NCI-H345 (cell line): ENCODE results near the gene CYFIP2.
"Not testable (repeated sequence)": the region's sequence is repeated elsewhere in the genome, so short reads cannot be mapped to it uniquely, and the experiment has no call there.

Experiments
- DNase-seq: peaks from one replicate; lab custom pipeline; 2025; lab: John Stamatoyannopoulos, UW

Gene CYFIP2

DNA sequence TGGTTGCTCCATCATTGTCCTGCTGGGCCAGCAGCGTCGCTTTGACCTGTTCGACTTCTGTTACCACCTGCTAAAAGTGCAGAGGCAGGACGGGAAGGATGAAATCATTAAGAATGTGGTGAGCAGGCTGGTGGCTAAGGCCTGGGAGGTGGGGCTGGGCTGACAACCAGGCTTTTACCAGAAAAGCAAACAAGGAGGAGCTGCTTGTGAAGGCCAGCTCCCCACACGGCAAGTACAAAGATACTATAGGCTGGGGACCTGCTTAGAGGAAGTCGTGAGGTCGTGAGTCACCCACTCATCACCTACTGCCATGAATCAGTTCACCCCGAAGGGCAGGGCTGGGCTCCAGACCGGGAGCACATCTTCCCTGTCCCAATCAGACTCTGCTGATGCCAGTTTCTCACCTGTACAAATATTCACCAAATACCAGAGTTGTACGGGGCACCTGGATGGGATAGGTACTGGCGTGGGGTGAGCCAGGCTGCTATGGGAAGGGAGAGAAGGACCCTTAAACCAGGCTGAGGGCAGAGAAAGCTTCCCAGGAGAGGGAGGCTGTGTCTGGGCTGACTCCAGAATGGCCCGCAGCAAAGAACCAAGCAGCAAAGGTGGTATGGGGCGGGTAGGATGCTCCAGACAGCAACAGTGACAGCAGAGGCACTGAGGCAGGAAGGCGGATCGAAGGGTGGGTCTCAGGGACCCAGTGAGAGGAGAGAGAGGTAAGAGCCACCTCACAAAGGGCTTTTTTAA, 124.8 kb downstream of the CYFIP2 start:
- no peak for DNase-seq

DNA sequence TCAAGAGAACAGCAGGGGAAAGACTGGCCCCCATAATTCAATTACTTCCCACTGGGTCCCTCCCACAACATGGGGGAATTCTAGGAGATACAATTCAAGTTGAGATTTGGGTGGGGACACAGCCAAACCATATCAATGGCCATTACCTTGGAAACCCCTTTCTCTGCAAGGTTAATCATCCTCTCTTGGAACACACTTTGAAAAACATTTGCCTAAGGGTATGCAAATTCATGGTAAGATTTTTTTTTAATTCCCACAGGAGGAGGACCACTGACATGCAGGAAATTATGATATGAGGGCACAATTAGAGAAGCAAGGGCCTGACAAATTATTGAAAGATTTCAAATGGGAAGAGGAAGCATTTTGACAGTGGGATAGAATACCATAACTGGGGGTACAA, 132.4 kb downstream of the CYFIP2 start:
- DNase-seq = no peak

DNA sequence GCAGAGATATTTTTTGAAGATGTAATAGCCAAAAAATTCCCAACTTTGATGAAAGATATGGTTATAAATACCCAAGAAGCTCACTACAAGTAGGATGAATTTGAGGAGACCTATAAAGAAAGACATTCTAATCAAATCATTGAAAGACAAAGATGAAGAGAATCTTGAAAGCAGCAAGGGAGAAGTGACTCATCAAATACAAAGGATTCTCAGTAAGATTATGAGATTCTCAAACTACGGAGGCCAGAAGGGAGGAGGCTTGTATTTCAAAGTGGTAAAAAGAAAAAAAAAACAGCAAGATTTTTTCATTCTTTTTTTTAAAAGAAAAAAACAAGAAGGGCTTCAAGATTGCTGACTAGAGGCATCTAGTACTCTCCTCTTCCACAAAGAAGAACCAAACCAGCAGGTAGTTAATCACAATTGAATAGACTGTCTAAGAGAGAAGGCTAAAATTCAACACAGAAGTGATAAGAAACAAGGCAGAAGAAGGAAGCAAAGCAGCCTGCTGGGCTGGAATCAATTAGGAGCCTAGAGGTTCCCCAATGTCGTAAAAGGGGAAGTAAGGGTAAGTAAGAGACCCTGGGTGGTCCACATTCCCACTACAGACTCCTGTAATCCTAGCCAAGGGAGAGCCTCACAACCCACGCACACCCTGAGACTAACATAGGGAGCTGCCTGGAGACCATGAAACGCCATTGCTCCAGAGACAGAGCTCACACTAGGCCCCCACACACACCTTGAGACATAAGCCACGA, 135.0 kb downstream of the CYFIP2 start:
- no peak for DNase-seq

DNA sequence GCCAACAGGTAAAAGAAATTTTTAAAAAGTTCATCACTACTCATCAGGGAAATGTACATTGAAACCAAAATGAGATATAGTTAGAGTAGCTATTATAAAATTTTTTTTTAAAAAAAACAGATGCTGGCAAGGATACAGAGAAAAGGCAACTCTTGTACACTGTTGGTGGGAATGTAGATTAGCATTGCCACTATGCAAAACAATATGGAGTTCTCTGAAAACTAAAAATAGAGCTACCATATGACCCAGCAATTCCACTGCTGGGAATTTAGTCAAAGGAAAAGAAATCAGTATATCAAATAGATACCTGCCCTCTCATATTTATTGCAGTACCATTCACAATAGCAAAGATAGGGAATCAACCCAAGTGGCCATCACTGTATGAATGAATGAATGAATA, 149.9 kb downstream of the CYFIP2 start:
- no peak for DNase-seq

DNA sequence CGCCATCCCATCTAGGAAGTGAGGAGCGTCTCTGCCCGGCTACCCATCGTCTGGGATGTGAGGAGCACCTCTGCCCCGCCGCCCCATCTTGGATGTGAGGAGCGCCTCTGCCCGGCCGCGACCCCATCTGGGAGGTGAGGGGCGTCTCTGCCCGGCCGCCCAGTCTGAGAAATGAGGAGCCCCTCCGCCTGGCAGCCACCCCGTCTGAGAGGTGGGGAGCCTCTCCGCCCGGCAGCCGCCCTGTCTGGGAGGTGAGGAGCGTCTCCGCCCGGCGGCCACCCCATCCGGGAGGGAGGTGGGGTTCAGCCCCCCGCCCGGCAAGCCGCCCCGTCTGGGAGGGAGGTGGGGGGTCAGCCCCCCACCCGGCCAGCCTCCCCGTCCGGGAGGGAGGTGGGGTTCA, 153.6 kb downstream of the CYFIP2 start:
- DNase-seq = not testable (repeated sequence)

DNA sequence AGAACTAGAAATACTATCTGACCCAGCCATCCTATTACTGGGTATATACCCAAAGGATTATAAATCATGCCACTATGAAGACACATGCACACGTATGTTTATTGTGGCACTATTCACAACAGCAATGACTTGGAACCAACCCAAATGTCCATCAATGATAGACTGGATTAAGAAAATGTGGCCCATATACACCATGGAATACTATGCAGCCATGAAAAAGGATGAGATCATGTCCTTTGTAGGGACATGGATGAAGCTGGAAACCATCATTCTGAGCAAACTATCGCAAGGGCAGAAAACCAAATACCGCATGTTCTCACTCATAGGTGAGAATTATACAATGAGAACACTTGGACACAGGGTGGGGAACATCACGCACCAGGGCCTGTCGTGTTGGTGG, 164.0 kb downstream of the CYFIP2 start:
- DNase-seq = not testable (repeated sequence)

DNA sequence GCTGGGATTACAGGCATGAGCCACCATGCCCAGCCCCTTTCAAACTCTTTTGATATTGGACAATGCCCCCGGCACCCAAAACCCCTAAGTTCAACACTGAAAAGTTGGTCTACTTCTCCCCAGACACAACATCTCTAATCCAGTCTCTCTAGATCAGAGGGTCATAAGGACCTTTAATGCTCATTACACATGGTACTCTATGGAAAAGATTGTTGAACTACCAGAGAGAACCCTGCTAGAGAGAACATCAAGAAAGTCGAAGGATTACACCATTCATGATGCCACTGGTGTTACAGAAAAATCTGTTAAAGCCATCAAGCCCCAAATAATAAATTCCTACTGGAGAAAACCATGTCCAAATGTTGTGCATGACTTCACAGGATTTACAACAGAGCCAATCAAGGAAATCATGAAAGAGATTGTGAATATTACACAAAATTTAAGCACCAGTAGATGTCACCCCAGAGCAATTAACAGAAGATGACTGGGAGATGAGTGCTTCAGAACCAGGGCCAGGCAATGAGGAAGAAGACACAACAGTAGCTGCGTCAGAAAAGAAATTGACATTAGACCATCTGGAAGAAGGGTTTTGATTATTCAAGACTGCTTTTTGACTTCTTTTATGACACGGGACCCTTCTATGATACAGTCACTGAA, 165.7 kb downstream of the CYFIP2 start:
- DNase-seq = peak; percentile 38

DNA sequence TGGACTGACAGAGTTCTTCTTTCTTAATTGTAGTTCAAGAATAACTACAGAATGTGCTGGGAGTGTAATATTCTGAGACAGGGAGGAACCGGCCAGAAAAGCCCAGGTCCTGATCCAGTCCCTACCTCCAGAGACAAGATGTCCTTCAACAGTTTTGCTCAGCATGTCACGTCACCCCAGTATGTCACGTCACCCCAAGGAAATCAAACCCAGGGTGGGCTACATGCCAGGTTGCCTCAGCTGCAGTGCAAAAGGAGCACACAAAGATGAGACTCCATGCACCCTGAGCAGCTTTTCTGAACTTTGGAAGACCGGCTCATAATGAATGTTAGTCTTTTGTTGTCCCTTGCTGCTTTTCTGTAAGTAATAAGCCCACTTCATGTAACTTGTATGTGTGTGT, 168.2 kb downstream of the CYFIP2 start:
- no peak for DNase-seq

DNA sequence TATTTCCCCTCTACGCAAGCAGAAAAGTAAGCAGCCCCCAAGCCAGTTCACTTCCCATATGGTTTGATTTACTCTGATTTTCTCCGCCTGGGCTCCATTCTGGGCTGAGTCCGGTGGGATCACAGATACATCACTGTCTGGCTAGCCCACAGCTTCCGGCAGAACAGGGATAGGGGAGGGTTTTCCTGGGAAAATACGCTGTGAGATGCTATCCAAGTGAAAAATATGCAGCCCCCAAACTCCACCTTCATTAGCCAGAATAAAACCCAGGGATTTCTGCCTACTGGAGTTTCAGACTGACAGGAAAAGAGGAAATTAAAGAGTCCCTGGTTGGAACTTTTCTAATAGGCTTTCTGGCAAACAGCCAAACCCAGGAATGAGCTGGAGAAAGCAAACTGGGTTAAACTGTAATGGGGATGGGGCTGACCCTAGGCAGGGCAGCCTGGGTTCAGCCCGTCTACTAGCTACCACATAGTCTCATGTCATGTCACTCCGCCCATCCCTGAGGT, 177.2 kb downstream of the CYFIP2 start:
- DNase-seq = no peak

DNA sequence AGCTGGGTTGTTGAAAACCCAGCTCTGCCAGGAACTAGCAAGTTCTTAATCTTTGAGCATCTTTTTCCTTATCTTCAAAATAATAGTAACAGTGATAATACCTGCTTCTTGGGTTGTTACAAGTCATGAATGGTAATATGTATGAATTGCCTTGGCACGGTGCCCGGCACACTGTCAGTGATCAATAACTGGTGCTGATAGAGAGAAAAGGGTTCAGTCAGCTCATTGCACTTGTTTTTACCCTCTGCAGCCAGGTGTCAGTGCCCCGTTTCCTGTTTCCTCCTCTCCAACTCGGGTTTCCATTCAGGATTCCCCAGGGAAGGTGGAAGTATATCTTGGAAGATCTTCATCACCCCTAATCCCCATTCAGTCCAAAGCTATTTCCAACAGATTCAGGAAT, 178.3 kb downstream of the CYFIP2 start:
- peak; percentile 32 for DNase-seq
